Measurements from ENCODE around the gene OSBPL6. TPM values are rescaled to one million over a fixed set of nuclear protein-coding genes. Genes with fewer than 3 reads are reported as not detected.

The OSBPL6 gene
- total RNA-seq, 1 donor = 5.2 TPM

- no peak for DNase-seq (ENCODE audit: low read depth)
- TF ChIP-seq CTCF (IDR thresholded peaks at IDR 0.05; ENCODE audit: insufficient read depth, low read length) = no peak
- H3K4me3 ChIP-seq (ENCODE audit: low read depth, low read length) = no peak overlapping the region
Observed at GRCh38 chr2:178233428-178233827, 39.1 kb downstream of the OSBPL6 start.

- TF ChIP-seq CTCF (IDR thresholded peaks at IDR 0.05; ENCODE audit: insufficient read depth, low read length) = no peak
- H3K4me3 ChIP-seq (ENCODE audit: low read depth, low read length) = no peak overlapping the region
- peak; percentile 48 for DNase-seq (ENCODE audit: low read depth)
Observed at GRCh38 chr2:178234648-178235047, 40.3 kb downstream of the OSBPL6 start.

GRCh38 chr2:178237488-178238153 is 43.3 kb downstream of the OSBPL6 start:
- DNase-seq (ENCODE audit: low read depth) = no peak
- H3K4me3 ChIP-seq (ENCODE audit: low read depth, low read length) = no peak overlapping the region
- TF ChIP-seq CTCF (IDR thresholded peaks at IDR 0.05; ENCODE audit: insufficient read depth, low read length) = no peak

GRCh38 chr2:178238154-178238521 is 43.8 kb downstream of the OSBPL6 start:
- peak; percentile 41 for DNase-seq (ENCODE audit: low read depth)
- TF ChIP-seq CTCF (IDR thresholded peaks at IDR 0.05; ENCODE audit: insufficient read depth, low read length) = no peak
- no peak overlapping the region for H3K4me3 ChIP-seq (ENCODE audit: low read depth, low read length)

GRCh38 chr2:178238750-178239149 is 44.4 kb downstream of the OSBPL6 start:
- TF ChIP-seq CTCF (IDR thresholded peaks at IDR 0.05; ENCODE audit: insufficient read depth, low read length) = no peak
- H3K4me3 ChIP-seq (ENCODE audit: low read depth, low read length) = no peak overlapping the region
- DNase-seq (ENCODE audit: low read depth) = no peak

GRCh38 chr2:178241844-178242551 is 47.7 kb downstream of the OSBPL6 start:
- DNase-seq (ENCODE audit: low read depth) = peak; percentile 98
- no peak for TF ChIP-seq CTCF (IDR thresholded peaks at IDR 0.05; ENCODE audit: insufficient read depth, low read length)

More at GRCh38 chr2:178241844-178242551, 47.7 kb downstream of the OSBPL6 start:
- H3K4me3 ChIP-seq (ENCODE audit: low read depth, low read length) = no peak overlapping the region

Measured in fibroblast of the aortic adventitia (primary cell).